Nephron (organoid): ENCODE data around the gene USP54.
A peak's percentile ranks its signal among the peaks of the same experiment; 100 is the strongest.

Source experiments
- H3K27ac Mint-ChIP-seq, 3 experiments: 2 replicates each; pipeline ENCODE4 v1.8.0; 2020; ENCODE audit warnings: mixed read lengths in 3 of 3, mild to moderate bottlenecking in 2 of 3, moderate library complexity in 1 of 3
- H3K27me3 Mint-ChIP-seq: 2 replicates; pipeline ENCODE4 v1.8.0; 2021; ENCODE audit warnings: low read depth, mild to moderate bottlenecking, moderate library complexity, mixed read lengths
- H3K36me3 Mint-ChIP-seq: 2 replicates; pipeline ENCODE4 v1.8.0; 2020; ENCODE audit warnings: low read depth, mixed read lengths
- H3K4me1 Mint-ChIP-seq: 2 replicates; pipeline ENCODE4 v1.8.0; 2020; ENCODE audit warnings: mixed read lengths
- H3K4me3 Mint-ChIP-seq, 3 experiments: 2 replicates each; pipeline ENCODE4 v1.8.0; 2020; ENCODE audit warnings: mild to moderate bottlenecking in 3 of 3, mixed read lengths in 3 of 3, moderate library complexity in 2 of 3
- H3K9me3 Mint-ChIP-seq: 2 replicates; pipeline ENCODE4 v1.8.0; 2020; ENCODE audit warnings: mixed read lengths
- CTCF ChIP-seq, 3 experiments: fragments of 200-600 bp; sonication (generic); IDR thresholded peaks; one replicate each; pipeline ENCODE4 v1.5.0; 2021; ENCODE audit warnings: antibody characterized with exemption in 3 of 3; ENCODE audit not compliant: unreplicated experiment in 3 of 3

USP54 gene

GRCh38 chr10:73561192-73561591 is 29.9 kb downstream of the USP54 start:
- Mint-ChIP-seq H3K4me1 (no peaks in the 10 kb centered on the region), H3K9me3 (no peaks in the 10 kb centered on the region), H3K27me3 (no peaks in the 10 kb centered on the region), H3K4me3 (no peak overlapping the region), H3K27ac (no peak overlapping the region), H3K36me3 (peaks cover 5% of the 10 kb centered on the region)
- no peak for TF ChIP-seq CTCF (IDR thresholded peaks at IDR 0.05; ENCODE audit: unreplicated experiment in 3 of 3)

- no peak overlapping the region for H3K27ac Mint-ChIP-seq
- no peaks in the 10 kb centered on the region for H3K27me3 Mint-ChIP-seq
- H3K4me1 Mint-ChIP-seq, result peaks cover 6% of the 10 kb centered on the region
- no peak for TF ChIP-seq CTCF (IDR thresholded peaks at IDR 0.05; ENCODE audit: unreplicated experiment in 3 of 3)
- H3K9me3 Mint-ChIP-seq, result no peaks in the 10 kb centered on the region
- peaks cover 5% of the 10 kb centered on the region for H3K36me3 Mint-ChIP-seq
- H3K4me3 Mint-ChIP-seq, result no peak overlapping the region
These were observed 31.6 kb downstream of the USP54 start for GRCh38 chr10:73559590-73559989.

- H3K4me3 Mint-ChIP-seq, result no peak overlapping the region
- H3K27ac Mint-ChIP-seq, result no peak overlapping the region
- H3K27me3 Mint-ChIP-seq, result no peaks in the 10 kb centered on the region
- no peaks in the 10 kb centered on the region for H3K36me3 Mint-ChIP-seq
- H3K4me1 Mint-ChIP-seq, result peaks cover 22% of the 10 kb centered on the region
- no peaks in the 10 kb centered on the region for H3K9me3 Mint-ChIP-seq
- no peak for TF ChIP-seq CTCF (IDR thresholded peaks at IDR 0.05; ENCODE audit: unreplicated experiment in 3 of 3)
These were observed 34.3 kb downstream of the USP54 start for GRCh38 chr10:73556855-73557254.

- Mint-ChIP-seq H3K27ac (peak overlapping the region in 1 of 3 experiments; percentile 76), H3K4me1 (peaks cover 22% of the 10 kb centered on the region), H3K36me3 (no peaks in the 10 kb centered on the region), H3K27me3 (no peaks in the 10 kb centered on the region), H3K9me3 (no peaks in the 10 kb centered on the region), H3K4me3 (no peak overlapping the region)
- no peak for TF ChIP-seq CTCF (IDR thresholded peaks at IDR 0.05; ENCODE audit: unreplicated experiment in 3 of 3)
These were observed 36.4 kb downstream of the USP54 start for GRCh38 chr10:73554721-73555120.

GRCh38 chr10:73553761-73554160 is 37.4 kb downstream of the USP54 start:
- no peak for TF ChIP-seq CTCF (IDR thresholded peaks at IDR 0.05; ENCODE audit: unreplicated experiment in 3 of 3)
- H3K9me3 Mint-ChIP-seq, result peaks cover 6% of the 10 kb centered on the region
- peaks cover 22% of the 10 kb centered on the region for H3K4me1 Mint-ChIP-seq
- H3K27me3 Mint-ChIP-seq, result no peaks in the 10 kb centered on the region
- H3K4me3 Mint-ChIP-seq, result no peak overlapping the region
- peaks cover 9% of the 10 kb centered on the region for H3K36me3 Mint-ChIP-seq
- peak overlapping the region; percentile 53 to 76 (median 73) for H3K27ac Mint-ChIP-seq

GRCh38 chr10:73552819-73553715 is 38.1 kb downstream of the USP54 start:
- peaks cover 6% of the 10 kb centered on the region for H3K9me3 Mint-ChIP-seq
- H3K4me1 Mint-ChIP-seq, result peaks cover 22% of the 10 kb centered on the region
- no peak for TF ChIP-seq CTCF (IDR thresholded peaks at IDR 0.05; ENCODE audit: unreplicated experiment in 3 of 3)
- peaks cover 12% of the 10 kb centered on the region for H3K36me3 Mint-ChIP-seq
- H3K27me3 Mint-ChIP-seq, result no peaks in the 10 kb centered on the region
- peak overlapping the region; percentile 53 to 76 (median 73) for H3K27ac Mint-ChIP-seq
- H3K4me3 Mint-ChIP-seq, result no peak overlapping the region
